Neural crest cell (in vitro differentiated cells): Measurements from ENCODE around the gene SLC1A1. TPM values are rescaled to one million over a fixed set of nuclear protein-coding genes. Genes with fewer than 3 reads are reported as not detected.

Source experiments
- DNase-seq: peaks from one replicate; pipeline ENCODE4 v3.0.0; 2021; ENCODE audit warnings: low read depth, mixed read lengths, low spot score
- H3K27ac Mint-ChIP-seq: one replicate; pipeline ENCODE4 v1.8.0; 2021; ENCODE audit warnings: mild to moderate bottlenecking, mixed read lengths; ENCODE audit not compliant: unreplicated experiment
- H3K27me3 Mint-ChIP-seq: 2 replicates; pipeline ENCODE4 v1.8.0; 2021; ENCODE audit warnings: low read depth, mild to moderate bottlenecking, mixed read lengths
- H3K36me3 Mint-ChIP-seq: 2 replicates; pipeline ENCODE4 v1.8.0; 2021; ENCODE audit warnings: low read depth, mild to moderate bottlenecking, mixed read lengths
- H3K4me1 Mint-ChIP-seq: 2 replicates; pipeline ENCODE4 v1.8.0; 2021; ENCODE audit warnings: mixed read lengths
- H3K4me3 Mint-ChIP-seq: one replicate; pipeline ENCODE4 v1.8.0; 2021; ENCODE audit warnings: mild to moderate bottlenecking, mixed read lengths
- H3K9me3 Mint-ChIP-seq: 2 replicates; pipeline ENCODE4 v1.8.0; 2021; ENCODE audit warnings: mixed read lengths
- total RNA-seq: library from RNA; stranded (reverse); gene quantifications from 2 replicates; pipeline ENCODE4 v1.2.1, GENCODE V29; 2021
- TF ChIP-seq, protein P1 (sequence below): fragments of 200-600 bp; sonication (generic); conservative IDR thresholded peaks from 2 replicates; pipeline ENCODE4 v1.5.0; 2021; ENCODE audit warnings: antibody characterized with exemption, mild to moderate bottlenecking

Gene SLC1A1
- total RNA-seq, 1 donor from 2014 or later = 0.96 TPM

- Mint-ChIP-seq H3K27me3 (no peaks in the 10 kb centered on the region), H3K9me3 (no peaks in the 10 kb centered on the region), H3K27ac (no peak overlapping the region), H3K4me1 (no peaks in the 10 kb centered on the region), H3K4me3 (no peak overlapping the region), H3K36me3 (no peaks in the 10 kb centered on the region)
- TF ChIP-seq, protein P1, sequence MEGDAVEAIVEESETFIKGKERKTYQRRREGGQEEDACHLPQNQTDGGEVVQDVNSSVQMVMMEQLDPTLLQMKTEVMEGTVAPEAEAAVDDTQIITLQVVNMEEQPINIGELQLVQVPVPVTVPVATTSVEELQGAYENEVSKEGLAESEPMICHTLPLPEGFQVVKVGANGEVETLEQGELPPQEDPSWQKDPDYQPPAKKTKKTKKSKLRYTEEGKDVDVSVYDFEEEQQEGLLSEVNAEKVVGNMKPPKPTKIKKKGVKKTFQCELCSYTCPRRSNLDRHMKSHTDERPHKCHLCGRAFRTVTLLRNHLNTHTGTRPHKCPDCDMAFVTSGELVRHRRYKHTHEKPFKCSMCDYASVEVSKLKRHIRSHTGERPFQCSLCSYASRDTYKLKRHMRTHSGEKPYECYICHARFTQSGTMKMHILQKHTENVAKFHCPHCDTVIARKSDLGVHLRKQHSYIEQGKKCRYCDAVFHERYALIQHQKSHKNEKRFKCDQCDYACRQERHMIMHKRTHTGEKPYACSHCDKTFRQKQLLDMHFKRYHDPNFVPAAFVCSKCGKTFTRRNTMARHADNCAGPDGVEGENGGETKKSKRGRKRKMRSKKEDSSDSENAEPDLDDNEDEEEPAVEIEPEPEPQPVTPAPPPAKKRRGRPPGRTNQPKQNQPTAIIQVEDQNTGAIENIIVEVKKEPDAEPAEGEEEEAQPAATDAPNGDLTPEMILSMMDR = no peak
- no peak for DNase-seq
Measured at GRCh38 chr9:4574657-4575243, 84.5 kb downstream of the SLC1A1 start.

DNA sequence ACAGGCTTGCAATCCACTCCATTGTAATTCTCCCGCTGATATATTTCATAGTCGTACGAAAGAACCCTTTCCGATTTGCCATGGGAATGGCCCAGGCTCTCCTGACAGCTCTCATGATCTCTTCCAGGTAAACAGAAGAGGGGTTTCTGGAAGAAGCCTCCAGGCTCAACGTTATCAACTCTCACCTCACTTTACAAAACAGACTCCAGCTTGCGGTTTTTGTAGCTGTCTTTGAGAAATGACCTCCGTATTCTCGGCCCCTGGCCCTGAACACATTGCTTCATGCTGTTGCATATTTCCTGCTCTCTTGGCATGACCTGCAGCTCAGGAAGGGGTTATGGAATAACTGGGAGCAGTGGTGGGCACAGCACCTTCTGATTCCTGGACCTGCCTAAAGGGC, 85.7 kb downstream of the SLC1A1 start:
- TF ChIP-seq, protein P1 = no peak
- no peak overlapping the region for H3K4me3 Mint-ChIP-seq
- no peaks in the 10 kb centered on the region for H3K9me3 Mint-ChIP-seq

DNA sequence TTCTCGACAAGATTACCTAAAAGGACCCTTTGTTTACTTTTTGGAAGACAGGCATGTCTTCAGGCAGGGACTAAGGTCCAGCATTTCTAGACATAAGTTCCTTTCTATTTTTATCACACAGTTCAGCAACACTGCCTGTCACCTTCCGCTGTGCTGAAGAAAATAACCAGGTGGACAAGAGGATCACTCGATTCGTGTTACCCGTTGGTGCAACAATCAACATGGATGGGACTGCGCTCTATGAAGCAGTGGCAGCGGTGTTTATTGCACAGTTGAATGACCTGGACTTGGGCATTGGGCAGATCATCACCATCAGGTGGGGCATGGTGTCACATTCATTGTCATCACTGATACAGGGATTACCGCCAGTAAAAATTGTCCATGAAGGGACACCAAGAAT, 86.2 kb downstream of the SLC1A1 start:
- TF ChIP-seq, protein P1 = no peak
- no peaks in the 10 kb centered on the region for H3K9me3 Mint-ChIP-seq

More for the DNA sequence above, 85.7 kb downstream of the SLC1A1 start:
- H3K36me3 Mint-ChIP-seq = no peaks in the 10 kb centered on the region
- no peak overlapping the region for H3K27ac Mint-ChIP-seq
- no peaks in the 10 kb centered on the region for H3K27me3 Mint-ChIP-seq
- no peaks in the 10 kb centered on the region for H3K4me1 Mint-ChIP-seq
- DNase-seq = no peak

DNA sequence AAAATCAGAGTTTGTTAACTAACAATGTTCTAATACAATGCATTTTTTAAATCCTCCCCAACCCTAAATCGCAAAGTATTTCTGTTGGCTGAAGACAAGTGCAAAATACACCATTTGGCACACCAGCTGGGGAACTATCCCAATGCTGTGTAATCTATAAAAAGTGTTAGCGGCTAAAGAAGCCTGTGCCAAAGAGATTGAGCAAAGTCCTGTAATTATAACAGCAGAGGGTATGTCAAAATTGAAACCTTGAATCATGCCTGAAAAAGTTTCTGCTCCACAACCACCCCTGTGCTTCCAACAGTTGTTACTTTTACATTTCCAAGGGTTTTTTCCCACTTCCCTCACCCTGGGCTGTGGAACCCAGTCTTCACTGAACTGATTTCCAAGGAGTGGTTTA, 88.7 kb downstream of the SLC1A1 start:
- no peak for DNase-seq
- Mint-ChIP-seq H3K36me3 (no peaks in the 10 kb centered on the region), H3K4me1 (no peaks in the 10 kb centered on the region), H3K4me3 (no peak overlapping the region), H3K27ac (no peak overlapping the region), H3K9me3 (no peaks in the 10 kb centered on the region), H3K27me3 (no peaks in the 10 kb centered on the region)
- TF ChIP-seq, protein P1 = no peak

More for the DNA sequence above, 86.2 kb downstream of the SLC1A1 start:
- no peaks in the 10 kb centered on the region for H3K4me1 Mint-ChIP-seq
- H3K27ac Mint-ChIP-seq = no peak overlapping the region
- no peaks in the 10 kb centered on the region for H3K27me3 Mint-ChIP-seq
- H3K4me3 Mint-ChIP-seq = no peak overlapping the region
- H3K36me3 Mint-ChIP-seq = no peaks in the 10 kb centered on the region
- no peak for DNase-seq

DNA sequence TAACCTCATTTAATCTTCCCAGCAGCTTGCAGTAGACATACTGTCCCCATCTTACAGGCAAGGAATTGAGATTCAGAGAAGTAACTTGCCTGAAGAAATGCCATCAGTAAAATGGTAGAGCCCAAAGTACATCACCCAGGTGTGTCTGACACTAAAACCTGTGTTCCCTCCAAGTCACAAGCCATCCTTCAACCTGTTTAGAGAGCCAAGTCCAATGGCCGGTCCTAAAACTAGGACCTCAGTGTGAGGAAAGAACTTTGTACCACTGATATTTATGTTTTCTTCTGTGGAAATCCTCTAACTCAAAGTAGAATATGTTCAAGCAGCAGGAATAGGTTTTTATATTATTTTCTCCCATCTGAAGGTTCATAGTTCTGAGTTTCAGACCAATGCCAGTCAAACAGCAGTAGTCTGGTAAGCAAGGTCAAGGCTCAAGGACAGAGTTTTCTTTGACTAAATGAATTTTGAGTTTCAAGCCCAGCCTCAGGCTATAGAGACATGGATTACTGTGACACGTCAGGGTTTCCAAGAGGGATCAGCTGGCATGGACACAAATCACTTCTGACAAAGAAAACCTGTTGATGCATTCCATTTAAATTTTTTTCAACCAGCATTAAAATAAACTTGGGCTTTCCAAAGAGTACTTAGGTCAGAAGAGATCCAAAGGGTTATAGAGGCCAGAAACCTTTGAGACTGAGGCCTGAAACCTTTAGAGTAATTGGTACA, 90.9 kb downstream of the SLC1A1 start:
- Mint-ChIP-seq H3K27ac (no peak overlapping the region), H3K27me3 (no peaks in the 10 kb centered on the region), H3K36me3 (no peaks in the 10 kb centered on the region), H3K4me3 (no peak overlapping the region), H3K4me1 (no peaks in the 10 kb centered on the region), H3K9me3 (no peaks in the 10 kb centered on the region)
- TF ChIP-seq, protein P1 = no peak
- DNase-seq = no peak
